IMR-90 (cell line): ENCODE results near the gene VPS18. TPM values are rescaled to one million over a fixed set of nuclear protein-coding genes. Genes with fewer than 3 reads are reported as not detected.

Experiments used
- ATAC-seq: fragments of 200-7000 bp; cut with Tn5 transposase; 2 replicates; pipeline ENCODE4 v1.9.1; 2020; ENCODE audit warnings: low read depth, mild to moderate bottlenecking, moderate library complexity
- BruUV-seq: library from RNA; stranded (reverse); fragments of 400-500 nt; replicated peaks from 2 replicates; lab custom pipeline; 2021; lab: Mats Ljungman, UMichigan
- CTCF ChIA-PET: fragments of 300-600 bp; formaldehyde crosslinking; extraction: SDS; loops from one replicate; lab custom pipeline; 2021; ENCODE audit warnings: antibody characterized with exemption; lab: Yijun Ruan, JAX
- POLR2A ChIA-PET: fragments of 300-600 bp; sonication (Branson Sonifier 250); formaldehyde crosslinking; loops from one replicate; lab custom pipeline; 2022; ENCODE audit warnings: antibody characterized with exemption; ENCODE audit not compliant: unreplicated experiment; lab: Charles Lee
- DNase-seq: peaks from one replicate; pipeline ENCODE4 v3.0.0; 2013
- H2AFZ ChIP-seq: replicated peaks from 2 replicates; pipeline ENCODE3; 2013; ENCODE audit warnings: low read length, mild to moderate bottlenecking; ENCODE audit not compliant: poor library complexity
- H2AK5ac ChIP-seq: 2 replicates; pipeline ENCODE4 v1.6.1; 2013; ENCODE audit warnings: low read depth, low read length, inconsistent platforms
- H2AK9ac ChIP-seq: replicated peaks from 2 replicates; pipeline ENCODE3; 2013; ENCODE audit warnings: mild to moderate bottlenecking, low read depth, low read length, moderate library complexity; ENCODE audit not compliant: poor library complexity
- H2BK120ac ChIP-seq: 2 replicates; pipeline ENCODE4 v1.6.1; 2013; ENCODE audit warnings: low read depth, low read length, inconsistent platforms
- H2BK15ac ChIP-seq: 3 replicates; pipeline ENCODE4 v1.6.1; 2013; ENCODE audit warnings: low read depth, low read length, inconsistent platforms
- H2BK20ac ChIP-seq: 2 replicates; pipeline ENCODE4 v1.6.1; 2013; ENCODE audit warnings: low read depth, mild to moderate bottlenecking, inconsistent platforms, low read length, moderate library complexity
- H2BK5ac ChIP-seq: 2 replicates; pipeline ENCODE4 v1.6.1; 2013; ENCODE audit warnings: mild to moderate bottlenecking, low read depth, low read length, inconsistent platforms; ENCODE audit not compliant: poor library complexity, severe bottlenecking
- H3K14ac ChIP-seq: replicated peaks from 2 replicates; pipeline ENCODE4 v1.6.1; 2013; ENCODE audit warnings: low read depth, low read length, inconsistent platforms
- H3K18ac ChIP-seq: 2 replicates; pipeline ENCODE4 v1.6.1; 2013; ENCODE audit warnings: low read depth, low read length, control low read depth
- H3K23ac ChIP-seq: 2 replicates; pipeline ENCODE4 v1.6.1; 2013; ENCODE audit warnings: low read depth, low read length, inconsistent platforms
- H3K27ac ChIP-seq: 2 replicates; pipeline ENCODE4 v1.5.1; 2013; ENCODE audit warnings: mild to moderate bottlenecking, control low read depth, low read length; ENCODE audit not compliant: insufficient read depth
- H3K27me3 ChIP-seq: 2 replicates; pipeline ENCODE4 v1.6.1; 2013; ENCODE audit warnings: low read length; ENCODE audit not compliant: control insufficient read depth, insufficient read depth
- H3K36me3 ChIP-seq: 2 replicates; pipeline ENCODE4 v1.6.1; 2013; ENCODE audit warnings: low read length, mixed read lengths; ENCODE audit not compliant: control insufficient read depth, insufficient read depth
- H3K4ac ChIP-seq: 2 replicates; pipeline ENCODE4 v1.6.1; 2013; ENCODE audit warnings: low read depth, low read length, inconsistent platforms
- H3K4me1 ChIP-seq: 2 replicates; pipeline ENCODE4 v1.6.1; 2013; ENCODE audit warnings: low read length, mixed read lengths; ENCODE audit not compliant: control insufficient read depth, insufficient read depth
- H3K4me2 ChIP-seq: 2 replicates; pipeline ENCODE4 v1.6.1; 2013; ENCODE audit warnings: low read depth, mild to moderate bottlenecking, control low read depth, low read length, moderate library complexity
- H3K4me3 ChIP-seq: 2 replicates; pipeline ENCODE4 v1.5.1; 2013; ENCODE audit warnings: low read depth, mild to moderate bottlenecking, control low read depth, low read length, moderate library complexity; ENCODE audit not compliant: insufficient read depth
- H3K56ac ChIP-seq: 2 replicates; pipeline ENCODE4 v1.6.1; 2013; ENCODE audit warnings: low read length, inconsistent platforms; ENCODE audit not compliant: insufficient read depth; ENCODE audit errors: extremely low read depth
- H3K79me1 ChIP-seq, 2 experiments: 2 replicates each; pipeline ENCODE4 v1.6.1; 2013; ENCODE audit warnings: low read length in 2 of 2, inconsistent platforms in 1 of 2, low read depth in 1 of 2
- H3K9ac ChIP-seq: 2 replicates; pipeline ENCODE4 v1.6.1; 2013; ENCODE audit warnings: low read depth, low read length, control low read depth
- H3K9me1 ChIP-seq: 2 replicates; pipeline ENCODE4 v1.6.1; 2013; ENCODE audit warnings: low read length, inconsistent platforms; ENCODE audit not compliant: insufficient read depth
- H3K9me3 ChIP-seq: 2 replicates; pipeline ENCODE4 v1.6.1; 2013; ENCODE audit warnings: low read length; ENCODE audit not compliant: control insufficient read depth, insufficient read depth
- H4K20me1 ChIP-seq: 2 replicates; pipeline ENCODE4 v1.6.1; 2013; ENCODE audit warnings: low read length, inconsistent platforms; ENCODE audit not compliant: insufficient read depth
- H4K5ac ChIP-seq: 2 replicates; pipeline ENCODE4 v1.6.1; 2013; ENCODE audit warnings: mild to moderate bottlenecking, low read depth, low read length, control low read depth
- H4K8ac ChIP-seq, 2 experiments: 2 replicates each; pipeline ENCODE4 v1.6.1; 2013; ENCODE audit warnings: low read depth in 2 of 2, low read length in 2 of 2, control low read depth in 1 of 2, inconsistent platforms in 1 of 2
- H4K91ac ChIP-seq: 2 replicates; pipeline ENCODE4 v1.6.1; 2013; ENCODE audit warnings: low read depth, low read length, inconsistent platforms; ENCODE audit not compliant: insufficient read depth
- BHLHE40 ChIP-seq: fragments of 150-350 bp; IDR thresholded peaks from 2 replicates; pipeline ENCODE4 v1.6.1; 2016; ENCODE audit warnings: mild to moderate bottlenecking, low read depth, low read length
- CEBPB ChIP-seq: IDR thresholded peaks from 2 replicates; pipeline ENCODE4 v1.6.1; 2012; ENCODE audit warnings: low read depth, low read length, improper control_type of control experiment
- CHD1 ChIP-seq: IDR thresholded peaks from 2 replicates; pipeline ENCODE4 v1.6.1; 2012; ENCODE audit warnings: low read depth, low read length, improper control_type of control experiment
- ELK1 ChIP-seq: fragments of 150-350 bp; IDR thresholded peaks from 2 replicates; pipeline ENCODE4 v1.6.1; 2016; ENCODE audit warnings: low read depth, mild to moderate bottlenecking, low read length, moderate library complexity, borderline replicate concordance
- MAFK ChIP-seq: IDR thresholded peaks from 2 replicates; pipeline ENCODE4 v1.6.1; 2012; ENCODE audit warnings: low read depth, low read length, improper control_type of control experiment
- MAZ ChIP-seq: IDR thresholded peaks from 2 replicates; pipeline ENCODE4 v1.6.1; 2012; ENCODE audit warnings: low read depth, mild to moderate bottlenecking, low read length, improper control_type of control experiment, moderate library complexity, borderline replicate concordance
- MXI1 ChIP-seq: IDR thresholded peaks from 2 replicates; pipeline ENCODE4 v1.6.1; 2012; ENCODE audit warnings: low read depth, mild to moderate bottlenecking, low read length, moderate library complexity, borderline replicate concordance
- NFE2L2 ChIP-seq: fragments of 150-350 bp; IDR thresholded peaks from 2 replicates; pipeline ENCODE4 v1.6.1; 2016; ENCODE audit warnings: low read depth, mild to moderate bottlenecking, low read length
- RAD21 ChIP-seq: IDR thresholded peaks from 2 replicates; pipeline ENCODE4 v1.6.1; 2012; ENCODE audit warnings: low read length, improper control_type of control experiment
- RCOR1 ChIP-seq: IDR thresholded peaks from 2 replicates; pipeline ENCODE4 v1.6.1; 2012; ENCODE audit warnings: mild to moderate bottlenecking, low read length, improper control_type of control experiment; ENCODE audit not compliant: insufficient replicate concordance
- WGBS, 2 experiments: methylation state at CpG; one replicate each; pipeline versions ENCODE4 v1.1.5 to v1.1.7; 2013; ENCODE audit warnings: missing lambda C conversion rate in 2 of 2; ENCODE audit not compliant: insufficient read length in 1 of 2; ENCODE audit errors: extremely low coverage in 2 of 2; 5-methylcytosine and 5-hydroxymethylcytosine counted together
- dilution Hi-C: fragments of 300-500 bp; cut with HindIII; formaldehyde crosslinking; loops from one replicate; pipeline ENCODE4 v1.14.3; 2018; ENCODE audit warnings: low sequenced_read_pairs; ENCODE audit not compliant: unreplicated experiment
- in situ Hi-C: fragments of 300-500 bp; cut with MboI; formaldehyde crosslinking; loops from 3 replicates; pipeline ENCODE4 v1.14.3; 2019; ENCODE audit warnings: low sequenced_read_pairs, inconsistent platforms, mixed read lengths
- intact Hi-C: fragments of 100-400 bp; cut with micrococcal nuclease; formaldehyde crosslinking; loops from 2 replicates; pipeline ENCODE4 v1.10.0; 2022
- polyA plus RNA-seq, 3 experiments: library from polyadenylated mRNA; depleted of rRNA; stranded (reverse); fragments of >200 nt; gene quantifications; 2 replicates each; pipeline ENCODE4 v1.2.3, GENCODE V29; 2012; ENCODE audit warnings: low replicate concordance in 1 of 3
- total RNA-seq: library from RNA; depleted of rRNA; stranded (reverse); fragments of >200 nt; gene quantifications from 2 replicates; pipeline ENCODE4 v1.2.3, GENCODE V29; 2012
- TF ChIP-seq, protein P1 (sequence below): fragments of 150-350 bp; IDR thresholded peaks from 2 replicates; pipeline ENCODE4 v1.6.1; 2017; ENCODE audit warnings: mild to moderate bottlenecking, antibody characterized with exemption, low read length, low read depth
- TF ChIP-seq, protein P2 (sequence below): conservative IDR thresholded peaks from 2 replicates; pipeline ENCODE4 v1.5.1; 2012; ENCODE audit warnings: mild to moderate bottlenecking, low read depth, low read length, improper control_type of control experiment

VPS18 gene
- total and polyA plus RNA-seq, 2 of the 4 experiments (the other 2 are of a cell fraction) = 19.3 to 32.3 TPM

DNA sequence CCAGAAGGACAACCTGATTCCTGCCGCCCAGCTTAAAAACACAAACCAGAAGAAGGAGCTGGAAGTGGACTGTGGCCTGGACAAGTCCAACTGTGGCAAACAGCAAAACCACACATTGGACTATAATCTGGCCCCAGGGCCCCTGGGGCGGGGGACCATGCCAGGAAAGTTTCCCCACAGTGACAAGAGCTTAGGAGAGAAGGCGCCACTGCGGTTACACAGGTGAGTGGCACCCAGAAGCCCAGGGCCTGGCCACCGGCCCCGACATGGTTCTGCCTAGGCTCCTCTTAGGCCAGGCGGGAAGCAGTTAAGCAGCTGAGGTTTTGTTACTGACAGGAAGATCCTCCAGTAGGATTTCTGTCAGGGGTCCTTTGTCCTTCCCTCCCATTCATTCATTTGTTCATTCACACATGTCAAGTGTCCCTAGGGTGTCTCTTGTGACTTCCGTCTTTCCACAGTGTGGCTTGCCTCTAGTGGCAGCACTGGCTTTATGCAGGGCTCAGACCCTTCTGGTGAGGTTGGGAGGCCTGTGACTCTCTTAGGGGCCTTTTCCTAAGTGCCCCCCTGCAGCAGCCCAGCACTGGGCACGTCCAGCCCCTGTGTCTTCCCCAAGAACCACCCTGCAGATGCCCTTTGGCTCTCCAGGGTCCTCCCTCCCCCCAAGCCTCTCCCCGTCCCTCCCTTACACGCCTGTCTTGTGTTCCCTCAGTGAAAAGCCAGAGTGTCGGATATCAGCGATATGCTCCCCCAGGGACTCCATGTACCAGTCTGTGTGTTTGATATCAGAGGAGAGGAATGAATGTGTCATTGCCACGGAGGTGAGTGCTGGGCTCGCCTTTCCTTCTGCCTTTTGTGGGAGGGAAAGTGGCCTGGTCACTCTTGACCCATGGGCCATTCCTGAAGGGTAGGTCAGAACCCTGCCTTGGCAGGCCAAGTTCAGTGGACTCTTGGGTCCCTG is 42.7 kb downstream of the VPS18 start:
- Histone ChIP-seq H3K9ac (no peak overlapping the region; the same call in 1 of the 2 replicates), H3K4me3 (no peak overlapping the region), H4K20me1 (peaks cover 16% of the 10 kb centered on the region), H3K36me3 (peaks cover 12% of the 10 kb centered on the region), H2BK15ac (peak overlapping the region; percentile 2; the same call in 1 of the 3 replicates), H3K79me1 (peaks cover 0 to 63% of the 10 kb centered on the region in 2 experiments; a peak in 3 of 4 replicates), H2AK5ac (peak overlapping the region; percentile 16), H3K9me3 (no peaks in the 10 kb centered on the region), H2BK5ac (peak overlapping the region; percentile 40), H2AK9ac (peak overlapping the region; percentile 84), H3K56ac (no peak overlapping the region), H2AFZ (peak overlapping the region; percentile 72), H2BK120ac (peak overlapping the region; percentile 82), H3K23ac (peak overlapping the region; percentile 31; the same call in 1 of the 2 replicates), H3K4me1 (peaks cover 17% of the 10 kb centered on the region), H3K18ac (no peak overlapping the region; the same call in 1 of the 2 replicates), H3K27me3 (no peaks in the 10 kb centered on the region), H3K4ac (peak overlapping the region; percentile 64), H3K27ac (no peak overlapping the region; the same call in 1 of the 2 replicates), H4K8ac (peak overlapping the region in 1 of 2 experiments; percentile 6; a peak in 1 of 4 replicates), H3K4me2 (0 out of 2 replicates have a peak overlapping the region, but pooled peaks have one; percentile 14), H3K9me1 (peaks cover 18% of the 10 kb centered on the region), H4K91ac (peak overlapping the region; percentile 30; the same call in 1 of the 2 replicates), H4K5ac (no peak overlapping the region), H3K14ac (peak overlapping the region; percentile 60), H2BK20ac (peak overlapping the region; percentile 17; the same call in 1 of the 2 replicates)
- no TSS peak for BruUV-seq
- DNase-seq (peak; percentile 74), ATAC-seq (peak; percentile 4; the same call in 1 of the 2 replicates)
- CTCF ChIA-PET = no interaction called here
- intact Hi-C loops (no loop called here), dilution Hi-C loops (no loop called here), in situ Hi-C loops (no loop called here)
- 84% methylated on average over 7 of the region's 15 CpGs; no CpG with 5 or more reads in 1 of the 2 experiments for WGBS, 2 experiments
- POLR2A ChIA-PET = interaction anchor here (0.6 kb wide), 1 partner anchor 130 kb away, joined by 3 read pairs; the partner anchor contains the start of gene ZFYVE19
- no peak for TF ChIP-seq MAZ
- TF ChIP-seq ELK1 = no peak
- TF ChIP-seq CEBPB = no peak
- TF ChIP-seq CHD1 = no peak
- TF ChIP-seq, protein P1, sequence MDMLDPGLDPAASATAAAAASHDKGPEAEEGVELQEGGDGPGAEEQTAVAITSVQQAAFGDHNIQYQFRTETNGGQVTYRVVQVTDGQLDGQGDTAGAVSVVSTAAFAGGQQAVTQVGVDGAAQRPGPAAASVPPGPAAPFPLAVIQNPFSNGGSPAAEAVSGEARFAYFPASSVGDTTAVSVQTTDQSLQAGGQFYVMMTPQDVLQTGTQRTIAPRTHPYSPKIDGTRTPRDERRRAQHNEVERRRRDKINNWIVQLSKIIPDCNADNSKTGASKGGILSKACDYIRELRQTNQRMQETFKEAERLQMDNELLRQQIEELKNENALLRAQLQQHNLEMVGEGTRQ = no peak
- no peak for TF ChIP-seq BHLHE40
- no peak for TF ChIP-seq MXI1
- no peak for TF ChIP-seq MAFK
- no peak for TF ChIP-seq RCOR1
- TF ChIP-seq RAD21 = no peak
- TF ChIP-seq NFE2L2 = no peak
- TF ChIP-seq, protein P2, sequence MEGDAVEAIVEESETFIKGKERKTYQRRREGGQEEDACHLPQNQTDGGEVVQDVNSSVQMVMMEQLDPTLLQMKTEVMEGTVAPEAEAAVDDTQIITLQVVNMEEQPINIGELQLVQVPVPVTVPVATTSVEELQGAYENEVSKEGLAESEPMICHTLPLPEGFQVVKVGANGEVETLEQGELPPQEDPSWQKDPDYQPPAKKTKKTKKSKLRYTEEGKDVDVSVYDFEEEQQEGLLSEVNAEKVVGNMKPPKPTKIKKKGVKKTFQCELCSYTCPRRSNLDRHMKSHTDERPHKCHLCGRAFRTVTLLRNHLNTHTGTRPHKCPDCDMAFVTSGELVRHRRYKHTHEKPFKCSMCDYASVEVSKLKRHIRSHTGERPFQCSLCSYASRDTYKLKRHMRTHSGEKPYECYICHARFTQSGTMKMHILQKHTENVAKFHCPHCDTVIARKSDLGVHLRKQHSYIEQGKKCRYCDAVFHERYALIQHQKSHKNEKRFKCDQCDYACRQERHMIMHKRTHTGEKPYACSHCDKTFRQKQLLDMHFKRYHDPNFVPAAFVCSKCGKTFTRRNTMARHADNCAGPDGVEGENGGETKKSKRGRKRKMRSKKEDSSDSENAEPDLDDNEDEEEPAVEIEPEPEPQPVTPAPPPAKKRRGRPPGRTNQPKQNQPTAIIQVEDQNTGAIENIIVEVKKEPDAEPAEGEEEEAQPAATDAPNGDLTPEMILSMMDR = no peak
